Right kidney (tissue), 1 donor: ENCODE data around the gene MAST4.
"Not testable (repeated sequence)": the region's sequence is repeated elsewhere in the genome, so short reads cannot be mapped to it uniquely, and the experiment has no call there.

Experiments
- DNase-seq: peaks from one replicate; pipeline ENCODE4 v3.0.0-alpha.2; 2016

MAST4 gene

DNA sequence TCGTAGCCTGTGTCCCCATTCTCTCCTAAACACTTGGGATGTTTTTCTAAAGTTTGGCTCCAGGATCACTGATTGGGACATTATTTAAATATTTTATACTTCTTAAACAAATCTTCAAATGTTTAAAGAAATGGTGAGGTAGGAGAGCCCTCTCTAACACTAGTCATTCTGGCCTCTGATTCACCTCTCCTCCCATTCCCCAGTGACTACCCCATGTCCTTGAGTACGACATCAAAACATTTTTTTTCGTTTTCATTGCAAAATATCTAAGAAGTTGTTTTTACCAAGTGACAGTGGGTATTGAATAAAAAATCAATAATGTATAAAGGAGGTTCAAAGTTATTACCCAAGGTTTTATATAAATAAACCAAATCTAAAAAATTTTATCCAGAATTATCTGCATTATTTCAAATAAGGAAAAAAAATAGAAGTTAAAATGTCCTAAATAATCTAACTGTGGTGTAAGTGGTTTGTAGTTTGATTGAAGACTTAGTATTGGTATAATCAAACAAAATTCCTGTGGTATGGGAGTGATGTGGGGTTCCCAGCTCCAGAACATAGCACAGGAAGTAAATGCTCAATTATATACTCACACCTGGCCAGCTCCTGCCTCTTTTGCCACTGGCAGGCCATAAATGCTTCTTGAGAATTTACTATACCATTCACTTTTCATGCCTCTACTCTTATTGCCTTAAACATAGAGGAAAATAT, 51.1 kb downstream of the MAST4 start:
- DNase-seq, result no peak

DNA sequence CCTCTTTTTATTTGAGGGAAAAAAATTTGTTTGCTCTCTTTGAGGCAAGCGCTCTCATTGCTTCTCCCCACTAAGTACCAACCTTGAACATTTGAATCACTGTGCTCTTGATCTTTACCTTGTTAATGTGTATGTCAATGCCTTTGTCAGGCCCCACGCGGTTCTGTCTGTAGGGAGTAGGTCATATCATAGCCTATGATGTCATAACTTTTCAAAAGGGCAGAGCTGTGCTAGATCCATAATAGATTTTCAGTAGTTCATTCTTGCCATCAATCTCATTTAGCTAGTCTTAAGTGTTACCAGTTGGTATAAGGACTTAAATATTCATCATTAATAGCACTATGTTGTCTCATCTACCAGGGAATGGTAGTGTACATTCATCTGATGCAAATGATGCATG, 56.6 kb downstream of the MAST4 start:
- no peak for DNase-seq

DNA sequence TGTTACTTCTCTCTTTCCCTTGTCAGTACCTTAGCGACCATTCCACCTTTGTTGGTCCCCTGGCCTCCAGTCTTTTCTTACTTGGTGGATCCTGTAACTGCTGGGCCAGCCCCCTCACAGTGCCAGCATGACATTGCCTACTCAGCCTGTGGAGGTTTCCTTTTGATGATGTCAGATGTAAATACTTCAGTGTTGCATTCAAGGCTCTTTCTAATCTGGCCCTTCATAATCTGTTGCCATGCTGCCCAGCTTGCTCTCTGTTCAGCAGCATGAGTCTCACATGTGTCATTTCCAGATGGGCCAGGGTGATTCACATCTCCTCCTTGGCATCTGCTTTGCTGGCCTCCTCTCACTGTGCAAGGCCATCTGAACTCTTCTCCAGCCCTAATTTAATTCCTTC, 57.1 kb downstream of the MAST4 start:
- DNase-seq, result no peak

DNA sequence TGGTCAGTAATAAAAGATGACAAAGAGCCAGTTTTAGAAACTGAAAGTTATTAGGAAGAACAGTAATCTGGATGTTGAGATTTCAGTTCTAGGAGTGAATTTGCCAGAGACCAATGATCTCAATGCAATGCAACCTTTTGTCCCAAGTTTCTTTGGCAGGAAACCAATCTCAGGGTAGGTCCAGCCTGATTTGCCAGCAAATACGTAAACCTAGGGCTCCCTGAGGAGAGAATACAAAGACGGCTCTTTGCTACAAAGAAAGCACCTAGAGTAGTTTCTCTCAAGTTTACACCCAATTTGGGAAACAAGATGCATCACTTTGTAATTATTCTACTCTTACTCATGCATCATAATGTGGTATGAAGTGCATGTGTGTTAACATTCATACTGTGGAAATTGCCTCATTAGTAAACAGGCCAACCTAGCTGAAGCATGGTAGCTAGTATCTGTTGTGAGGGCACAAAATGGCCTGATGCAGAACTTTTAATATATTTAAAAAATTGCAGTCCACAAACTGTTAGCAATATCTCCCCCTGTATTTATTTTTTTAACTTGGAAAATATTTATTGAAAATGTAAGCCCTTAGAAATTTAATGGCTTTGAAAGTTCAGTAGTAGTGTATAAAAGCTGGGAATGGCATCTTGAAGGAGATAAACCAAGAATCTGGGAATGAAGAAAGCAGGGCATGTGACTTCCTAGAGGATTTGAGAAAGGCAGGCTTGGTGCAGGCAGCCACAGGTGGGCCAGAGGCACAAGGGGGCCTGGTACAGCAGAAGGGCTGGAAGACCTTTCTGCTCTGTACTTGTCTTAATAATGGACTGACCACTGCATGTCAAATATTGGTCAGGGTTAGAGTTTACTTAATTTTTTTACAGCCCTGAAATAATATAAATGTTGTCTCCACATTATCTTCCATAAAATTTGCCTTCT, 59.5 kb downstream of the MAST4 start:
- DNase-seq, result no peak

DNA sequence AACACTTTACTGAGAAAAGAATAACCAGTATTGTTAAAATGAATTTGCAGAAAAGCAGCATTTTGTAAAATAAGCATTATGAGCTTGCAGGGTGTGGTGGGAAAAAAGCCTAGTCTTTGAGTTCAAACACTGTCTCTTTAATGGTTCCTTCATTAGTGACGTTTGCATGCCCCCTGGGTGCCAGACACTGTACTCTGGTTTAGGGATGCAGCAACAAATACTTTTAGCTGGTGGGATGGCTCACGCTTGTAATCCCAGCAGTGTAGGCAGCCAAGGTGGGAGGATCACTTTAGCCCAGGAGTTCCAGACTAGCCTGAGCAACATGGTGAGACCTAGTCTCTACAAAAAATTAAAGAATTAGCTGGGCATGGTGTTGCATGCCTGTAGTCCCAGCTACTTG, 62.3 kb downstream of the MAST4 start:
- DNase-seq, result no peak

DNA sequence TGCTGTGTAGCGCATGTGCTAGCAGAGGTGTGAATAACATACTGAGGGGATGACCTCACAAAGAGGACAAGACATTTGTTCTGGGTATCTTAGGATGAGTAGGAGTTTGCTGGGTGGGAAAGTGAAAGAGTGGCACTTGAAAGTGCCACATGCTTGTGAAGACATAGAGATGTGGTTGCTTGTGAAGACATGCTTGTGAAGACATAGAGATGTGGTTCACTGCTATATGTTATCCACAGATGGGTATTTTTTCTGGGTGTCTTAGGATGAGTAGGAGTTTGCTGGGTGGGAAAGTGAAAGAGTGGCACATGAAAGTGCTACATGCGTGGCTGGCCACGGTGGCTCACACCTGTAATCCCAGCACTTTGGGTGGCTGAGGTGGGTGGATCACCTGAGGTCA, 63.6 kb downstream of the MAST4 start:
- DNase-seq, result no peak

DNA sequence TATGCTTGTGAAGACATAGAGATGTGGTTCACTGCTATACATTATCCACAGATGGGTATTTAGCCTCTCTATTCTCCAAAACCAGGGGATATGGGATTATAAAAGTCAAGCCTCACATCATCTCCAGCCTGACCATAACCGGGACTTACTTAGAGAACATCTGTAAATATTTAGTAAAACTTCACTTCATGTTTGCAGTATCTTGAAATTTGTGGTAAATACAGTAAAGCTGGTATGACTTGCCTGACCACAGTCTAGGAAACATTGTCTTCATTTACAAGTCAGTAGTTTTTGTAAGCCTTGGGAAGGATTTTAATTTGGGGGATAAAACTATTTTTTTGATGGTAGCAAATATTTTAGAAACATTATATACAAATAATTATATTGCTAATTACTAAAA, 64.2 kb downstream of the MAST4 start:
- no peak for DNase-seq

DNA sequence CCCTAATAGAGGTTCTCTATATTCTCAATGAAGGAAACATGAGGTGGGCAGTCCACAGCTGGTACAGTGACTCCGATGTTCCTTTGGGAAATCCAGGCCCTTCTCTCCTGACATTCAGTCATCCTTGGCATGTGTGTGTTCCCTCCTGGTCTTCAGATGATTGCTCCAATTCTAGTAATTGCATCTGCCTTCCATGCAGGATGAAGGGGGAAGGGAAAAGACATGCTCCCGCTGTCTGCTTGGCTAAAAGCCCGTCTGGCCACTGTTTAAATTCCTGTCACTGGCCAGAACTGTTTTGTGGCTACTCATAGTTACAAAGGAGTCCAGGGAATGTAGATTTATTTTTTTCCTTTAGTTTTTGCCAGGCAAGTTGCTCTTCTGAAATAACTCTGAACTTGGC, 65.0 kb downstream of the MAST4 start:
- DNase-seq, result no peak

DNA sequence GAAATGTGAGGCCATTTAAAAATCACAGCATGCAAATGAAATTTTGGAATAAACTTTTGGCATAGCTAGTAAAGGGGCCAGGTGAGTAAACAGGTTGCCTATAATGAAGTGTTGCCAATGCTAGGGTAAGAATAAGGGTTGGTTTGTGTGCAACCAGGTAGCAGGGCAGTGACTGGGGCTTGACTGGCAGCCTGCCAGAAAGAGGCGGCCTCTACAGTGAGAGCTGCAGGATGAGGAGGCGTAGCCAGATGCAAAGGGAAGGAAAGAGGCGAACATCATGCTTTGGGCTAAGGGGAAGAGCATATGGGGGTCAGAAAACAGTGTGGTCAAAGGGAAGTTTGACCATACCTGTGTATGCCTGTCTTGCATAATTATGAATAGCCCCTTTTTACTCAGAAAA, 70.6 kb downstream of the MAST4 start:
- DNase-seq, result no peak

DNA sequence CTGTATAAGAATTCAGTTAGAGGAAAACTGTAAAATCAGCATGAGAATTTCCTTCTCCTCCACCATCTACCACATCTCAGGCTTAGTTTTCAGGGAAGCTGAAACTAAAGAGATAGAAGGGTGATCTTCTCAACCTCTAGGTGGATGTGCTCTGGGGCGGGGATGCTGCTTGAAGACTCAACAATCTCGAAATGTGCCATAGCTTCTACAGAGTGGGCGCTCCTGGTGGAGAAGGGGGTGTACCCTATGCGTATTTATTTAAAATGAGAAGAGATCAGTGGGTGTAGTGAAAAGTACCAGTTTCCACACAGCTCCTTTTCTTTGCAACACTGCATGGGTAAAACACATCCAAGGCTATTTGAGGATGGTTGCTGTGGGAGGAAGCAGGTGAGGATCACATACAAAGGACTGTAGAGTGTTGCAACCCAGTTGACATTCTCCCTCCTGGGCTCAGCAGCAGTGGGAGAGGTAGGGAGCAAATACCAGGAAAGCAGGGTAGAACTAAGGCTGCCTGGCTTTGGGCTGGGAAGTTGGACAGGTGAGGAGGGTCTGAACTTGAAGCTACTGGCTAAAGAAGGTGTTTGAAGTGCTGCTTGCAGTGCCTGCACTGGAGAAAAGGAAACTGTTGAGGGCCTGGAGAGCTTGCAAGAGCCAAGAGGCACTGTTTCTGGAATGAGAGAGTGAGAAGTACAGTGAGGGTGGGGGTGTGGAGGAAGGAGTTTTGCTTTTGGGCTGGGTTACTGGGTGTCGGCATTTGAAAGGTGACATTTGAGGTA, 73.1 kb downstream of the MAST4 start:
- no peak for DNase-seq

DNA sequence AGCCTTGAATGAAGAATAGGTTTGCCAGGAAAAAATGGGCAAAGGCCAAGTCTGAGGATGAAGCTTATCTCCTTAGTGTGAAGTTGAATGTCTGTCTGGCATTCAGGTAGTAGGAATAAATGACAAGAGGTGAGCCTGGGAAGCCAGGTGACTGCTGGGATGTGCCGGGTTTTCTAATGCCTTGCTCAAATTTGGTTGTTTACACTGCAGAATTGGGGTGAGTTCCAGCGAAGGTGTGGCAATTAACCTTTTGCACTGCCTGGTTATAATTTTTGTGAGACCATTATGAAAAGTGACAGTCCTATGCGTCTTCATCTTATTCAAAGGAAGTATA, 73.6 kb downstream of the MAST4 start:
- no peak for DNase-seq

DNA sequence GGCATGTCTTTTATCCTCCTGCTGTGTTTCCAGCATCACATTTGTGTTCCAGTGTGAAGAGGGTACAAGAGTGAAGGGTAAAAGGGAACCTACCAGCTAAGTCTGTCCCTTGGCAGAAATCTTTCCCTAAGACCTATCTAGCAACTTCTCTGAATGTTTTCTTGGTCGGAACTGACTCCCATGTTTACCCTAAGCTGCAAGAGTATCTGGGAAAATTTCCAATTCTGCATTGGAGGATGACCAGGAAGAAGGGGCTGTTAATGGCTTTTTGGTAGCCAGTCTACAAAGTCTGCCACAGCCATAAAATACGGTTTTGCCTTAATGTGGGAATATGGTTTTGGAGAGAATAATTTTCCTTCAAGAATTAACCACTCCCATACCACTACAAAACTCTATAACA, 75.1 kb downstream of the MAST4 start:
- DNase-seq, result no peak

DNA sequence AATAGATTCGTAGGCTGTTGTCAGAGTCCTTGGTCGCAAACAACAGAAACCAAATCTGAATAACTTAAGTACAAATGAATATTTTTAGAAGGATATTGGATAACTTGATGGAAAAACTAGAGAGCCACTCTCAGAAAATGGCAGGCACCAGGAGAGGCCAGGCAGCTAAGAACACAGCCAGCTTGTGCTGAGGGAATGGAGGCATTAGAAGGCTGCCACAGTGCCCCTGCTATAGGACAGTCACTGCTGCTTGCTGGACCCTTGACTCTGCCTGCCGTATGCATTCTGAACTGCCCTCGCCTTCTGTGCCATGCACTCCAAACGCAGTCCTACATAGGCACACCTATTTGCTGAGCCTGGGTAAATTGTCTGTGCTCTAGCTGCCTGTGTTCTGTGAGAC, 78.6 kb downstream of the MAST4 start:
- DNase-seq, result no peak

DNA sequence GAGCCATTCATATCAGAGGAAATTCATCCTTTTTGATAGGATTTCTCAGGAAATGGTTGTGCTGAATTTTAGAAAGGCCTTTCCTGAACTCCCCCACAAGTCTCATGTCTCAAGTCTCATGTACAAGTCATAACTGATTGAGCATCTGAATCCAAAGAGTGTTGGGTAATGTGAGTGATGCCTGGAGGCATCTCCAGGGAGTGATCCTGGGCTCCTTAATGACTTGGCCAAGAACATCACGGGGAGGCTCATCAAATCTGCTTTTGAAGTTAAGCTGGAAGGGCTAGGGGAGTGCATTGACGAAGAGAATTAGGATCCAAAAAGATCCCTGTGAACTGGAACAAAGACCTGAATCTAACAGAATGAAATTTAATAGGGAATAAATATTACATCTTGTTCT, 79.2 kb downstream of the MAST4 start:
- no peak for DNase-seq

DNA sequence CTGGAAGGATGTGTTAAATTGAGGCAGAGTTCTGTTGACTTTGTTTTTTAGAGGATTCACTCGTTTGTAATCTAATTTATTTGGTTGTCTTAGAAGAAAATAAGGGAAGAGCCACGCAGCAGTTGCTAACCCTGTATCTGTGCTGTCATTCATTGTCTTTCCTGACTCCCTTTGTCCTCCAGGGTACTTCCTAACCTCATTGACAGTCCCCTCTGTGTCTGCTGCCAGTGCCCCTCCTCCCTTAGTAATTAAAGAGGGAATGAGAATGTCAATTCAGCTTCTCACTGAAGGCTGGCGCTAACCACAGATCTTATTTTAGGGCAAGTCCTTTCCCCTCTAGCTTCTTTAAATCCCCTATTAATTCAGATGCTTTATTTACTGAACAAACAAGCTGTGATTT, 84.0 kb downstream of the MAST4 start:
- no peak for DNase-seq

DNA sequence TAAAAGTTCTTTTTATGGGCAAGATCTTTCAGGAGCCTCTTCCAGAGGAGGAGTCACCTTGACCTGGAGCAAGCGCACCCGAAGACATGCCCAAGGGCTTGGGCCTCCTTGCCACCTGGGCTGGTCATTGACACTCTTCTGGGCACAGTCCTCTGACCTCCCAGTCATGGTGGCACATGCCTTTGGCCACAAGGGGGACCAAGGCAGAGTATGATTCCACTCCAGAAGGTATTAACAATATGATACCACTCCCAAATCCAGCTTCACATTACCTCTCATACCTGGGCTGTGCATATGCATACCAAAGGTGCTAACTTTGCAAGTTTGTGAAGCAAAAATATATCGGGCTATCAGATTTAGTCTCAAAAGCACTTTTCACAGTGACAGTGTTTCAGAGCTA, 84.6 kb downstream of the MAST4 start:
- no peak for DNase-seq

DNA sequence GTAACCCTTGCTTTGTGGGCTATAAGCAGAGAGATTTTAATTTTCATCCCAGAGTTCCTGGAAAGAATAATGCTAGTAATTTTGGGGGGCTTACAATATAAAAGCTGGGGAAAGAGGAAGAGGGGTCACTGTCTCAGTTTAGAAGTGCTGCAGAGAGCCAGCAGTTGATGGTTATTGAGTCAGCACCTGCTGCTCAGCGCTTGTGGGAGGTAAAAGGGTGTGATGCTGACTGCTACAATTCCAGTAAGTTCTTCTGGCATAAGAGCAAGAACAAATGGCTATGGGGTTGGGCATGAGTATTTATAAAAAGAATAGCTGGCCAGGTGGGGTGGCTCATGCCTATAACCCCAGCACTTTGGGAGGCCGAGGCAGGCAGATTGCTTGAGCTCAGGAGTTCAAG, 88.5 kb downstream of the MAST4 start:
- no peak for DNase-seq

DNA sequence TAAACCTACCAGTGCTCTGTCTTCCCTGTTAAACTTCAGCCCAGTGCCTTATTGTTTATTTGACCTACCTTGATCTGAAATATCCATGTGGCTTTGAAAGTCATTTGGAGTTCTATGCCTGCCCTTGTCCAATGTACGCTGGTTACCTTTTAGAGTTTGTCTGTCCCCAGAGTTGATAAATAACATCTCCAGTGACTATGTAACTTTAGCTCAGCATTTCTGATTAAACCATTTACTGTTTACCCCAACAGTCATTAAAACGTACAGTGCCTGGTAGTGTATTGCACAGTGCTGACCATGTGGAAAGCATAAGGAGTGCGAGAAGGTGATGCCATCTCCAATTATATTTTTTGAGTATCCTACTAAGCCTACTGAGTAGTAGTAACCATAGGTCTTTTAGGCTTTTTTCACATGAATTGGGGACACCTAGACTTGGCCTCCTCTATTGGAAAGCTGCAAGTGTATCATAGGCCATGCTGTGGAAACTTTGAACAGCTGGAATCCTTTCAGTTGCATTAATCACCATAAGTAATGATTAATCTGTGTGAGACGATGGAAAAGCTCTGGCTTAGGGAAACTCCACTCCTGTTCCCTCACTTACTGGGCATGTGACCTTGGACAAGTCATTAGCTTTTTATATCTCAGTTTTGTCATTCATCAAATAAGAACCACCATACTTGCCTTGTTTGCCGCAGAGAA, 93.5 kb downstream of the MAST4 start:
- DNase-seq, result no peak

DNA sequence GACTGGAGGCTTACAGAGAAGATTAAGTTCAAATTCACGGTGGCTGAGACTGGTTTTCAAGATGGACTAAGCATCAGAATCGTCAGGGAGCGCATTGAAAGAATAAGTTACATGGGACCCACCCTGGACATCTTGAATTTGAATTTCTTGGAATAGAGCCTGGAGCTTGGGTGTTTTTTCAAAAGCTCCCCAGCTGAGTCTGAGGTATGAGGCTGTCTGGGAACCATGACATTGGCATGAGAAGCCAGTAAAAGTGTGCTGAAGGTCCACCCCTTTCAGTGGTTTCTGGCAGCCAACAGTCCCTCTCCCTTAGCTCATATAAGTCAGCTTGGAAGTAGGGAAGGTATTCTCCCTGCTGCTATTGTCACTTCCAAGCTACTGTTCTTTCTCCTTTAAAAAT, 97.8 kb downstream of the MAST4 start:
- DNase-seq, result no peak

DNA sequence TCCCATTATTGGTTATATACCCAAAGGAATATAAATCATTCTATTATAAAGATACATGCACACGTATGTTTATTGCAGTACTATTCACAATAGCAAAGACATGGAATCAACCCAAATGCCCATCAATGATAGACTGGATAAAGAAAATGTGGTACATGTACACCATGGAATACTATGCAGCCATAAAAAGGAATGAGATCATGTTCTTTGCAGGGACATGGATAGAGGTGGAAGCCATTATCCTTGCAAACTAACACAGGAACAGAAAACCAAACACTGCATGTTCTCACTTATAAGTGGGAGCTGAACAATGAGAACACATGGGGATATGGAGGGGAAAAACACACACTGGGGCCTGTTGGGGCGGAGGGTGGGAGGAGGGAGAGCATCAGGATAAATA, 99.6 kb downstream of the MAST4 start:
- not testable (repeated sequence) for DNase-seq

DNA sequence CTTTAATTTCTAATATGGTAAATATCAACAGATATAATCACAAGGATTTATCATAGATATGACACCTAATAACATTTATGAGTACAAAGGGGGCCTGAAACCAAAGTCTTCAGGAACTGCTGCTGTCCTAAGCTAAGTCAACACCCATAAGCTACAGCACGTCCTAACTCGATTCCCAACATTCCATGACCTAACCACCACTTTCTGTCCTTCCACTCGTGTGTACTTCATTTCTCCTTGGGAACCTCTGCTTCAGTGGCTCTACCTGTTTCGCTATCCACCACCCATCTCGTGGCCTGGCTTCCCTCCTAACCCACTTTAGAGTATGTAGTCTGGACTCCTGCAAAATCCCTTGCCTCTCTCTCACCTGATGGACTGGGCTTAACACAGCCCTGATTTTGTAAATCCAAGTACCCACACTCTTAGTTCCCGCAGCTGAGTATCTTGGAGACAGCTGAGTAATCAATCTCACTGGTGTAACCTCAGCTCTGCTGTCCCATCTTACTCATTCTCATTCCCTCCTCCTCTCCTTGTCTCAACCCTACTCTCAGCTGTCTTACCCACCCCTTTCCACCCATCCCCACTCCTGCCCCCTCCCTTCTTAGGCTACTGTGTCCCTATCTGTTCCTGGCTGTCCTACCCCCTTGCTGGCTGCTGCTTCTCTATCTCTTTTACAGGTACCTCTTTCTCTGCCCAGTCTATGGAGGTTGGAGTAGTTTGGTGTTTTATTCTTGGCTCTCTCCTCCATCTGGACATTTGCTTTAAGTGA, 101.8 kb downstream of the MAST4 start:
- DNase-seq, result no peak

DNA sequence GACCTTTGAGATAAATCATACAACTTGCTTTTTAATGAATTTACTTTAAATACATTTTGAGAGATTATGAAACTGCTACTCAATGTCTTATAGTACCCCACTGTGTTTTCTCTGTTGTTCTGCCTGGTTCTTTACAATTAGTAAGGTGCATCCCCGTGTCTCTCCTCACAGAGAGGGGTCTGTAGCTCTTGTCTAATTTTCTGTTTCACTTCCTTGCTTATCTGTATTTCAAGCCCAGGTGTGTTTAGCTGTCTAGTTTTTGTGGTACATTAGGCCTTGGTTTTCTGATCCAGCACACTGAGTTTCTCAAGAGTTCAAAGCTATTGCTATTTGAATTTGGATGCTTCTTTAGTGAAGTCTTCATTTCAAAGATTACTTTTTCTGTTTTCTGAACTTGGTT, 105.1 kb downstream of the MAST4 start:
- no peak for DNase-seq
